Activated CD8-positive, alpha-beta memory T cell treated with anti-CD3 and anti-CD28 coated beads for 36 hours (primary cell): ENCODE results near the gene RNH1. TPM values are rescaled to one million over a fixed set of nuclear protein-coding genes. Genes with fewer than 3 reads are reported as not detected.

Experiments
- CTCF ChIA-PET: fragments of 350-600 bp; sonication (Branson Sonifier 250); formaldehyde crosslinking; loops from one replicate; lab custom pipeline; 2021; ENCODE audit warnings: antibody characterized with exemption; lab: Charles Lee
- POLR2A ChIA-PET: fragments of 350-600 bp; sonication (Branson Sonifier 250); formaldehyde crosslinking; loops from one replicate; lab custom pipeline; 2021; ENCODE audit warnings: antibody characterized with exemption; lab: Charles Lee
- total RNA-seq, 2 experiments: library from RNA; stranded (reverse); gene quantifications; one replicate each; pipeline ENCODE4 v1.2.3, GENCODE V29; 2021

RNH1 gene
- total RNA-seq: 100 to 1,000 TPM; 120 TPM

GRCh38 chr11:506995-507726 lies at the start of gene RNH1:
Gene RNH1 (minus strand): TSS chr11:507242. CDS start chr11:502162, 5,080 bp downstream.
- CTCF ChIA-PET: interaction anchor here (2.0 to 6.0 kb wide), 2 partner anchors 11 to 58 kb away, joined by 10 to 26 read pairs; partner anchors contain the start of gene PTDSS2
- POLR2A ChIA-PET: interaction anchor here (0.5 to 2.1 kb wide), 5 partner anchors 12 to 299 kb away, joined by 3 to 14 read pairs (median 7); partner anchors contain the start of genes HRAS, LRRC56 and PTDSS2

DNA sequence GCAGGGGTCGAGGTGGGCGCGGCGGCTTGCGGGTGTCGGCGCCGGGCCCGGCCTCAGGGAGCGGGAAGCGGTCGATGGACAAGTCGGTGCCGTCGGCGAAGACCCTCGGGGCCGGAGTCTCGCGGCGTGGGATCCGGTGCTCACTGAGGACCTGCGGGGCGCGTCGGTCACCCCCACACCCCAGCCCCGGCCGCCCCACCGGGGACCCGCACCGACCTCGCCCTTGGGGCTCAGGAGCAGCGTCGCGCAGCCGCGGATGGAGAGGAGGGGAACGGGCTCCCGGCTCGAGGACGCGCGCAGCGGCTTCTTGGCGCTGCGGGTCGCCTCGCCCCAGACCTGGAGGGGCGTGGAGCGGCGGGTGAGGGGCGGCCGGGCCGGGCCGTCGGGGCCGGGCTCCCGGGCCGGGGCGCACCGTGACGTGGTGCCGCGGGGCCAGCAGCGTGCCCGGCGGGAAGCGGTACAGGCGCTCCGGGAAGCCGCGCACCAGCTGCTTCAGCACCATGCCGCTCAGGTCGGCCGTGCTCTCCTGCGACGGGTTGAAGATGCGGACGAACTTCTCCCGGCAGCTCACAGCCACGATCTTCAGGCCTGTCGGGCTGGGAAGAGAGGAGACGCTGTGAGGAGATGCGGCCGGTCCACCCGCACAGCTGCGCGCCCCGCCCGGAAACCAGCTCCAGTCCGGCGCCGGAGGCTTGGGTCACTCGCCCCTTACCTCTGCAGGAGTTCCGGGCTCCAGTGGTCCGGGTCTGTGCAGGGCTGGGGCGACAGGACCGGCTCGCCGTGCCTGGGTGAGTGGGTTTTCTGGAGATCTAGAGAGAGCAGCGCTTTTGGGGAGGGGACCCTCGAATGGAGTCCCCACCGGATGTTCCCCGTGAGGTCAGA lies 49.0 kb upstream of the RNH1 start:
- CTCF ChIA-PET: interaction anchor here (0.5 to 6.5 kb wide), 9 partner anchors 11 to 168 kb away, joined by 3 to 59 read pairs (median 4); no protein-coding TSS in a partner anchor
- POLR2A ChIA-PET: interaction anchor here (0.9 to 1.1 kb wide), 3 partner anchors 8 to 20 kb away, joined by 3 to 4 read pairs (median 3); no protein-coding TSS in a partner anchor

DNA sequence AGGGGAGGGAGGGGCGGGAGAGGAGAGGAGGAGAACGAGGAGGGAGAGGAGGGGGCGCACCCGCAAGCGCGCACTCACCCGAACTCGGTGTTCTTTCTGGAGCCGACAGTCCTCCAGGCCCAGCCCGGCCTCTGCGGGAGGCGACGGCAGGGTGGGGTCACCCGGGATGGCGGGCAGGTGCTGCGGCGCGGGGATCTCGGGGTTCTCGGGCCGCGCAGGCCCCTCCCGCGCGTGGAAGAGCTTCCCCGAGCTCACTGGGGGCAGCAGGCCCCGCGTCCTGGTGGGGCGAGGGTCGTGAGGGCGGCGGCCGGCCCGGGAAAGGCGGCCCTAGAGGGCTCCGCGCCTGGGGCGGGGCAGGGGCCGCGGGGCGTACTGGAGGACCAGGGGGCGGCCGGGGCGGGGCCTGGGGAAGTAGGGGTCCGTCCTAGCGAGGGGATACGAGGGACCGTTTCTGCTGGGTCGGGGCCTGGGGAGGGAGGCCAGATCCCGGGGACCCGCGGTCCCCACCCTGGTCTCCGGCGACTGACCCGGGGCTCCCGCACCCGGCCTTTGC lies 48.3 kb upstream of the RNH1 start:
- ChIA-PET POLR2A (interaction anchor here (0.9 to 1.5 kb wide), 3 partner anchors 9 to 21 kb away, joined by 4 to 5 read pairs (median 4); partner anchors contain the start of gene PHRF1), CTCF (interaction anchor here (0.8 to 6.5 kb wide), 11 partner anchors 13 to 173 kb away, joined by 3 to 59 read pairs (median 4); partner anchors contain the start of gene PHRF1)

DNA sequence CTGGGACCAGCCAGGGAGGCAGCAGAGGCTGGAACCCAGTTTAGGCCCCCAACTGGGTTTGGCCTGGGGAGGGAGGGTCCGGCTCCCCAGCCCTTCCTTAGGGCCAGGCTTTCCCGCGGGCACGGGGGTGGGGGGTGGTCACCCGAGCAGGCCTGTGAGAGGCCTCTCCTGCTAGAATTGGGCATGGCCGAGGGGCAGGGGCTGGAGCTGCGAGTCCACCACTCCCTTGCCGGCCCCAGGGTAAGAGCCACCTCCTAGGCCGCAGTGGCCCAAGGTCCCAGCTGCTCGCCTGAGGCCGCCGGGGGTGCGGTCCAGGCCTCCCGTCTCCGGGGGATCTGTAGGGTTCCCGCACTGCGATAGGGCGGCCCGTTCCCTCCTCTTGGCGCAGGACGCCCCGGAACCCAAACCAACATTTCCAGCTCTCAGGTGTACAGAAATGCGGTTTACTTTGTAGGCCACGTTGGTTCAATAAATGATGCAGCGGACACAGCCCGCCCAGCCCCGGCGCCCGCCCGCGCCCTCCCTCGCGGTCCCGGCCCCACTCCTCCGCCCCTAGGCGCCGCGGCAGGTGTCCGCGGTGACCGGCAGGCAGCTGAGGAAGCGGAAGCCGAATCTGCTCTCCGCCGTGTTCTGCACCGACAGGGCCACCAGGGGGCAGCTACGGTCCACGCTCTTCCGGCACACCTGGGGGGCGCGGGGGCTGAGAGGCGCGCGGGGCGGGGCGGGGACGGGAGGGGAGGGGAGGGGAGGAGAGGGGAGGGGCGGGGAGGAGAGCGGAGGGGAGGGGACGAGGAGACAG lies 47.6 kb upstream of the RNH1 start:
- ChIA-PET POLR2A (interaction anchor here (0.9 to 1.5 kb wide), 3 partner anchors 9 to 21 kb away, joined by 4 to 5 read pairs (median 4); partner anchors contain the start of gene PHRF1), CTCF (interaction anchor here (0.6 to 6.5 kb wide), 13 partner anchors 9 to 175 kb away, joined by 3 to 59 read pairs (median 4); partner anchors contain the start of gene PHRF1)

GRCh38 chr11:553988-554340 lies 46.9 kb upstream of the RNH1 start:
- CTCF ChIA-PET: interaction anchor here (0.9 to 6.5 kb wide), 7 partner anchors 9 to 174 kb away, joined by 4 to 59 read pairs (median 5); partner anchors contain the start of gene PHRF1
- POLR2A ChIA-PET: interaction anchor here (1.4 to 1.5 kb wide), 2 partner anchors 14 to 22 kb away, joined by 4 to 5 read pairs; partner anchors contain the start of gene PHRF1

- ChIA-PET CTCF (interaction anchor here (2.8 to 6.5 kb wide), 2 partner anchors 35 to 170 kb away, joined by 12 to 59 read pairs; no protein-coding TSS in a partner anchor), POLR2A (no interaction called here)
Observed at GRCh38 chr11:553083-553987, 46.3 kb upstream of the RNH1 start.

- POLR2A ChIA-PET: no interaction called here
- CTCF ChIA-PET: interaction anchor here (1.0 to 6.5 kb wide), 2 partner anchors 32 to 172 kb away, joined by 3 to 59 read pairs; no protein-coding TSS in a partner anchor
Observed at GRCh38 chr11:551596-551995, 44.6 kb upstream of the RNH1 start.

DNA sequence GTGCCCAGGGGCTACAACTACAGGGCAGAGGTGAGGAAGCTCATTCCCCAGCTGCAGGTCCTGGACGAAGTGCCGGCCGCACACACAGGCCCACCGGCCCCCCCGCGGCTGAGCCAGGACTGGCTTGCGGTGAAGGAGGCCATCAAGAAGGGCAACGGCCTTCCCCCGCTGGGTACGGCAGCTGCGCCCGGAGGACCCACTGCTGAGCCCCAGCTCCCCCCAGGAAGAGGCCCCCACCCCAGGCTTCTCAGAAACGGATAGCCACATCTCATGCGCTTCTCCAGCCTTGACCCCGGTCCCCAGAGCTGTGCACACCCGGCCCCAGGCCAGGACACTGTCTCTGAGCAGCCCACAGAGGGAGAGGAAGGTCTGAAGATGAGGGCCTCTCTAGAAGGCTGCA lies 44.1 kb upstream of the RNH1 start:
- POLR2A ChIA-PET: interaction anchor here (0.9 kb wide), 1 partner anchor 16 kb away, joined by 3 read pairs; the partner anchor contains the start of gene HRAS
- CTCF ChIA-PET: interaction anchor here (0.6 to 1.0 kb wide), 2 partner anchors 32 to 217 kb away, joined by 3 read pairs; no protein-coding TSS in a partner anchor

GRCh38 chr11:550746-551085 lies 43.7 kb upstream of the RNH1 start:
- ChIA-PET CTCF (interaction anchor here (0.6 to 1.0 kb wide), 2 partner anchors 32 to 217 kb away, joined by 3 read pairs; no protein-coding TSS in a partner anchor), POLR2A (interaction anchor here (0.9 kb wide), 1 partner anchor 15 kb away, joined by 3 read pairs; the partner anchor contains the start of gene HRAS)

DNA sequence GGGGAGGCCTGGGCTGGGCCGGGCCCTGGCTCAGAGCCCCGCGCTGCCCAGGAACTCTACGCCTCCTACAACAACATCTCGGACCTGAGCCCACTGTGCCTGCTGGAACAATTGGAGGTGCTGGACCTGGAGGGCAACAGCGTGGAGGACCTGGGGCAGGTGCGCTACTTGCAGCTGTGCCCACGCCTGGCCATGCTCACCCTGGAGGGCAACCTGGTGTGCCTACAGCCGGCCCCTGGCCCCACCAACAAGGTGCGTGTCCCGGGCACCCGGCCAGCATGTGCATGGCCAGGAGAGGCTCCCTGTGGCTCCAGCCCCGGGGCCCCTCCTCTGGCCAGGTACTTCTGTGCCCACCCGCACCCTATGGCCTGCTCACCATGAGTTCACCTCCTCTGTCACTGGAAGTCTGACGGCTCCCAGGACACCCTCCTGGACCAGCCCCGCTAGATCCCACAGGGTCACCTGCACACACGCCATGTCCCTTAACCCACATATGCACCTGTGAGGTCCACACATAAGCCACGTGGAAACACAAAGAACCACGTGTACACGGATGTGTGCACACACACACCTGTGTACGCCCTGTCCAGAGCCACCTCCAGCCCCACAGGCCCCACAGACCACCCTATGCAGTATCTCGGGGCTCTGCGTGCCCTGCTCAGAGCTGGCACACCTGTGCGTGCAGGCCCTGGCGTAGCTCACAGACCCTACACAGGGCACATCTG lies 43.1 kb upstream of the RNH1 start:
- CTCF ChIA-PET: interaction anchor here (1.0 kb wide), 1 partner anchor 31 kb away, joined by 3 read pairs; no protein-coding TSS in a partner anchor
- POLR2A ChIA-PET: interaction anchor here (0.9 kb wide), 1 partner anchor 15 kb away, joined by 3 read pairs; the partner anchor contains the start of gene HRAS

DNA sequence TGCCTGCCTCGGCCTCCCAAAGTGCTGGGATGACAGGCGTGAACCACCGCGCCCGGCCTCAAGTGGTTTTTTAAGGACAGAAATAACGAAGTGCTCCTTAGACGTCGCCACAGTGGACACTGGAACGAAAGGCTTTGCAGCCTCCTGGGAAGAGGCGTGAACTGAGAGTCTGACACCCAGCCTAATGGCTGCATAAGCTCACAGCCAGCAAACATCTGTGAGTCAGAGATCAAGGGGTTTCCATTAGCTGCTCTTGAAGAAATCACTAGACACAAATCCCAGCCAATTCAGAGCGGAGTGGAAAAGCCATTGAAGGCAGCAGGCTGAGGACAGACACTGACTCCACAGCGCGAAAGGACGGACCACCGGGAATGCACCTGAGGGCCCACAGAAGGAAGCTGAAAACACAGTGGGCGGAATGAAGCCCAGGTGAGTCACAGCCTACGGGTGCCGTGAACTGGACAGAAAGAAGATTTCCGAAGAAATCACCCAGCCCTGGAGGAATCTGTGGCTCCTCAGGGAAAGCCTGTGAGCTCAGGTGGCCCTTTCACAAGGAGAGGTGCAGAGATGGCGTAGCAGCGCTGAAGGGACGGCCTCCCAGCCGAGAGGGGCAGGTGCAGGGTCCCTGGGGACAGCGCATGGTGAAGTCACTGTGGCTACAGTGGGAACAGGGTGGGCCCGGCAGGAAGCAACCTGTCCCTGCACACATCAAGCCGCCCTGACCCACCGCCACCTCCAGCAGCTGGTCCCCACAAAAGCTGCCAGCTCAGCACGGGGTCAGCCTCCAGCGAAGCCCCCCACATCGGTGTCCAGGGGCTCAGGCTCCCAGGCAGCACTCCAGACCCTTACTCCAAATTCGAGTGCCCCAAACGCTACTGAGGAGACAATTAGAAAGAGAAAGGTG lies 41.9 kb upstream of the RNH1 start:
- ChIA-PET CTCF (no interaction called here), POLR2A (interaction anchor here (0.9 kb wide), 1 partner anchor 15 kb away, joined by 3 read pairs; no protein-coding TSS in a partner anchor)

GRCh38 chr11:545171-545570 lies 38.1 kb upstream of the RNH1 start:
- ChIA-PET CTCF (interaction anchor here (1.5 to 1.6 kb wide), 2 partner anchors 9 to 11 kb away, joined by 3 to 4 read pairs; no protein-coding TSS in a partner anchor), POLR2A (no interaction called here)

DNA sequence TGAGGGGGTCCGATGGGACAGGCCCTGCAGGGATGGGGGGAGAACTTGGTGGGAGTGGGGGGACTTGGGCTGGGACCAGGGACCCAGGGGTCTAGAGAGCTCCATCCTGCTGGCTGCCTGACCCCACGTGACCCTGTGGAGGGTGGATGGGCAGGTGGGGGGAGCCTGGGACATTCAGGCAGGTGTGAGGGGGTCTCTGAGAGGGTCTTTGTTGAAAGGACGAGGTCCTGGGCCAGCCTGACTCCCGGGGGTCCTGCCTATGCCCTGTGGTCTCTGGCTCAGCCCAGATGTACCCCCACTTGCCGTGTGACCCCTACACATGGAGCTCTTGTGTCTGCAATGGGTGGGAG lies 37.8 kb upstream of the RNH1 start:
- ChIA-PET POLR2A (no interaction called here), CTCF (interaction anchor here (1.5 to 1.6 kb wide), 2 partner anchors 10 to 12 kb away, joined by 3 to 4 read pairs; no protein-coding TSS in a partner anchor)

DNA sequence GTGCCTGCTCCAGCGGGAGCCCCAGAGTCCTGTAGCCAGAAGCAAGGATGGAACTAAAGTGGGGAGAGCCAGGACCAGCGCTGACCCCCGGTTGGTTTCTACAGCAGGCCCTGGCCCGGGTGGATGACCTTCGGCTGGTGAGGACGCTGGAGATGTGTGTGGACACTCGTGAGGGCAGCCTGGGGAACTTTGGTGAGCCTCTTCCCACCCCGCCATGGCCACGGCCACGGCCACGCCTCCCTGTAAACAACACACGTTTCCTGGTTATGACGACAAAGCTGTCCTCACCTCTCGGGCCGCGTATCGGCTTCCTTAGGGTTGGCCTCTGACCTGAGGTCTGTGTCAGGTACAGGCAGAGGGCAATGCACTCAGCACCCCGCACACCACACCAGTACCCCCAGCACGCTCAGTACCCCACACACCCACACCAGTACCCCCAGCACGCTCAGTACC lies 34.4 kb upstream of the RNH1 start:
- ChIA-PET POLR2A (no interaction called here), CTCF (interaction anchor here (2.2 kb wide), 1 partner anchor 22 kb away, joined by 5 read pairs; no protein-coding TSS in a partner anchor)
